ENCODE measurements around the gene EHD4. TPM values are rescaled to one million over a fixed set of nuclear protein-coding genes. Genes with fewer than 3 reads are reported as not detected.

The EHD4 gene
- polyA plus RNA-seq, 4 donors: 15.3 to 21.2 (median 17.4) TPM

- no peak for DNase-seq (ENCODE audit: low read depth in 4 of 4, low spot score in 3 of 4)
Measured at GRCh38 chr15:41900526-41901380, 71.6 kb downstream of the EHD4 start.

- no peak for DNase-seq (ENCODE audit: low read depth in 4 of 4, low spot score in 3 of 4)
Measured at GRCh38 chr15:41899854-41900442, 72.4 kb downstream of the EHD4 start.

- no peak for DNase-seq (ENCODE audit: low read depth in 4 of 4, low spot score in 3 of 4)
Measured at GRCh38 chr15:41897363-41897799, 75.0 kb downstream of the EHD4 start.

- no peak for DNase-seq (ENCODE audit: low read depth in 4 of 4, low spot score in 3 of 4)
Measured at GRCh38 chr15:41896566-41896965, 75.8 kb downstream of the EHD4 start.

- no peak for DNase-seq (ENCODE audit: low read depth in 4 of 4, low spot score in 3 of 4)
Measured at GRCh38 chr15:41895957-41896356, 76.4 kb downstream of the EHD4 start.

GRCh38 chr15:41895491-41895890, 76.9 kb downstream of the EHD4 start:
- DNase-seq (ENCODE audit: low read depth in 4 of 4, low spot score in 3 of 4): no peak

GRCh38 chr15:41894791-41895463, 77.4 kb downstream of the EHD4 start:
- no peak for DNase-seq (ENCODE audit: low read depth in 4 of 4, low spot score in 3 of 4)

GRCh38 chr15:41894251-41894790, 78.0 kb downstream of the EHD4 start:
- no peak for DNase-seq (ENCODE audit: low read depth in 4 of 4, low spot score in 3 of 4)

- no peak for DNase-seq (ENCODE audit: low read depth in 4 of 4, low spot score in 3 of 4)
Measured at GRCh38 chr15:41893422-41894250, 78.7 kb downstream of the EHD4 start, which contains the start of gene SPTBN5. TSS of gene SPTBN5 (minus strand) at chr15:41894053. CDS start at chr15:41893497, 556 bp downstream.

- no peak for DNase-seq (ENCODE audit: low read depth in 4 of 4, low spot score in 3 of 4)
Measured at GRCh38 chr15:41892621-41893421, 79.5 kb downstream of the EHD4 start.

- no peak for DNase-seq (ENCODE audit: low read depth in 4 of 4, low spot score in 3 of 4)
Measured at GRCh38 chr15:41891946-41892345, 80.4 kb downstream of the EHD4 start.

- DNase-seq (ENCODE audit: low read depth in 4 of 4, low spot score in 3 of 4): no peak
Measured at GRCh38 chr15:41891226-41891625, 81.1 kb downstream of the EHD4 start.

GRCh38 chr15:41890050-41890690, 82.2 kb downstream of the EHD4 start:
- no peak for DNase-seq (ENCODE audit: low read depth in 4 of 4, low spot score in 3 of 4)

GRCh38 chr15:41888662-41889253, 83.6 kb downstream of the EHD4 start:
- DNase-seq (ENCODE audit: low read depth in 4 of 4, low spot score in 3 of 4): no peak

- no peak for DNase-seq (ENCODE audit: low read depth in 4 of 4, low spot score in 3 of 4)
Measured at GRCh38 chr15:41887893-41888292, 84.5 kb downstream of the EHD4 start.

GRCh38 chr15:41887161-41887560, 85.2 kb downstream of the EHD4 start:
- no peak for DNase-seq (ENCODE audit: low read depth in 4 of 4, low spot score in 3 of 4)

- DNase-seq (ENCODE audit: low read depth in 4 of 4, low spot score in 3 of 4): no peak
Measured at GRCh38 chr15:41886741-41887140, 85.6 kb downstream of the EHD4 start.

- no peak for DNase-seq (ENCODE audit: low read depth in 4 of 4, low spot score in 3 of 4)
Measured at GRCh38 chr15:41885841-41886240, 86.5 kb downstream of the EHD4 start.

- no peak for DNase-seq (ENCODE audit: low read depth in 4 of 4, low spot score in 3 of 4)
Measured at GRCh38 chr15:41885321-41885720, 87.0 kb downstream of the EHD4 start.
